IMR-90 (cell line): Measurements from ENCODE around the gene NRARP. TPM values are rescaled to one million over a fixed set of nuclear protein-coding genes. Genes with fewer than 3 reads are reported as not detected.

Experiments used
- BHLHE40 ChIP-seq: fragments of 150-350 bp; IDR thresholded peaks from 2 replicates; pipeline ENCODE4 v1.6.1; 2016; ENCODE audit warnings: mild to moderate bottlenecking, low read depth, low read length
- FOS ChIP-seq: fragments of 150-350 bp; IDR thresholded peaks from 2 replicates; pipeline ENCODE4 v1.6.1; 2016; ENCODE audit warnings: low read depth, low read length
- POLR2A ChIP-seq: IDR thresholded peaks from 2 replicates; pipeline ENCODE4 v1.6.1; 2012; ENCODE audit warnings: mild to moderate bottlenecking, low read depth, low read length
- RAD21 ChIP-seq: IDR thresholded peaks from 2 replicates; pipeline ENCODE4 v1.6.1; 2012; ENCODE audit warnings: low read length, improper control_type of control experiment
- USF2 ChIP-seq: fragments of 150-350 bp; IDR thresholded peaks from 2 replicates; pipeline ENCODE4 v1.6.1; 2017; ENCODE audit warnings: mild to moderate bottlenecking, antibody characterized with exemption, low read length, low read depth
- polyA plus RNA-seq, 3 experiments: library from polyadenylated mRNA; depleted of rRNA; stranded (reverse); fragments of >200 nt; gene quantifications; 2 replicates each; pipeline ENCODE4 v1.2.3, GENCODE V29; 2012; ENCODE audit warnings: low replicate concordance in 1 of 3
- total RNA-seq: library from RNA; depleted of rRNA; stranded (reverse); fragments of >200 nt; gene quantifications from 2 replicates; pipeline ENCODE4 v1.2.3, GENCODE V29; 2012

Gene NRARP
- total and polyA plus RNA-seq, 2 of the 4 experiments (the other 2 are of a cell fraction), result 0.15 TPM; not detected in 1

GRCh38 chr9:137253717-137254623 lies 48.1 kb downstream of the NRARP start (continued):
- TF ChIP-seq FOS, result no peak
- no peak for TF ChIP-seq RAD21
- TF ChIP-seq BHLHE40, result no peak
- no peak for TF ChIP-seq POLR2A
- TF ChIP-seq USF2, result no peak
